HG03469 (cell line): ENCODE data around the gene CNN2.

ENCODE experiments used
- ATAC-seq: cut with Tn5 transposase; IDR thresholded peaks from one replicate; pipeline ENCODE4 v1.9.1; 2021; ENCODE audit warnings: mild to moderate bottlenecking, moderate library complexity, moderate number of reproducible peaks; ENCODE audit not compliant: unreplicated experiment

Gene CNN2

GRCh38 chr19:1064661-1065605, 38.5 kb downstream of the CNN2 start:
- no peak for ATAC-seq

- ATAC-seq, result no peak
Measured at GRCh38 chr19:1065606-1066109, 39.2 kb downstream of the CNN2 start.

DNA sequence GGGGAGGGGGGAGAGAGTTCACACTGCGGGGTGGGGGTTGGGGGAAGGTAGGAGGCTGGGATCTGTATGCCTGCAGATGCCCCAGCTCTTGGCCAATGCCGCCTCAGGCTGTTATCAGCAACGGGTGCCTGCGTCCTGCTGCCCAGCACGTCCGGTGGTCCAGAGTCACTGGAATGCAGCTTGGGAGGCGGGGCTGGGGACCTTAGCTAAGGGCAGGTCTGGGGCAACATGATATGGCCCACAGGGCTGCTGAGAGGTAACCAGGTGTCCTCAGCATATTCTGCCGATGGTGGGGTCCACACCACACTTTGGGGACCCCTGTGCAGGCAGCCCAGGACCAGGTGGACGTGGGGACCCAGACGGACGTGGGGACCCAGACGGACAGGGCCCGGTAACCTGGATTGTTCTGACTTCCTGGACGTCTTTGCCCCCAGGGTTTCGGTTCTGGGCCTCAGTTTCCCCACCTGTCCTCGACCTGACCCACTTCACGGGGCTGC, 39.9 kb downstream of the CNN2 start:
- no peak for ATAC-seq

DNA sequence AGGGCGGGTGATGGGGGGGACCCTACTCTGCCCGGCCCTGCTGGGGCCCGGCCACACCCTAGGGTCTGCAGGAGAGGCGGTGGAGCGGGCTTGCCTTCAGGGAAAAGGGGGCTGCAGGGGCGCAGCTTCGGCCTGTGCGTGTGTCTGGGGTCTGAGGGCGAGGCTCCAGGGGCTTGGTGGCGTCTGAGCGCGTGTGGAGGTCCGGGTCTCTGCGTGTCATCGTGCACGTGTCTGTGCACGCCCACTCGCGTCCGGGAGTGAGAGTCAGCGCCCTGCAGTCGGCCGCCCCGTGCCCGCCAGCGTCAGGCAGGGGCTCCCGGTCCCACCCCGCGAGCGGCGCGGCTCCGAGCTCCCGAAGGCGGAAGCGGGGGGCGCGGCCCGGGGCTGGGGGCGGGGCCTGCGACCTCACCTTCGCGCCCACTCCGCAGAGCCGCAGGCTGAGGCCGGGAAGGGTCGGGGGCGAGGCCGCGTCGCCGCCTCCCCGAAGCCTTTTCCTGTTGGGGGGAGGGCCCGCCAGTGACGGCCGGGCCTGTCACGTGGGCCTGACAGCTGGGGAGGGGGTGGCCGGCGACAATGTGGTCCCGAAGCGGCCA, 40.4 kb downstream of the CNN2 start, which contains the start of gene ARHGAP45:
TSS of gene ARHGAP45 (plus strand) at position 420 of the 593 bp plus-strand sequence. CDS start 239 bp downstream, outside the sequence.
- no peak for ATAC-seq

DNA sequence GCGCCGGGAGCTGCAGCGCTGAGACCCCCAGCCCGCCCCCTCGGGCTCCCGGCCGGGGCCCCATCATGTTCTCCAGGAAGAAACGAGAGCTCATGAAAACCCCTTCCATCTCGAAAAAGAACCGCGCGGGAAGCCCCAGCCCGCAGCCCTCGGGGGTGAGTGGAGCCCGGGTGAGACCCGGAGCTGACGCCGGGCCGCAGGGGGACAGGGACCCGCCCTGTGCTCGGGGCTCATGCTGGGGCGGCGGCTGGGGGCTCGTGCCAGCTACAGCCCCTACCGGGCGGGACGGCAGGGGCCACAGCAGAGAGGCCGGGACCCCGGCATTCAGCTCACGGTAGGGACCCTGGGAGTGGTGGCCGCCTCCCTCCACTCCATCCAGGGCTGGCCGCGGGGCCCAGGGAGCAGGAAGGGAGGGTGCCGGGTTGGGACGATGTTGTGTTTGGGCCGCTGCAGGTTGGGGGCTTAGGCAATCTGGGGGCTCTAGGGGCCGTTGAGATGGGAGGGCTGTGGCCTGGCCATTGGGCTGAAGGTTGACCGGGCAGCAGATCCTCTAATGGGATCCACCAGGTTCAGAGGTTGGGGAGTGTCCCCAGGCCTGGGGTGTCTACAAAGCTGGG, 41.0 kb downstream of the CNN2 start:
- no peak for ATAC-seq

DNA sequence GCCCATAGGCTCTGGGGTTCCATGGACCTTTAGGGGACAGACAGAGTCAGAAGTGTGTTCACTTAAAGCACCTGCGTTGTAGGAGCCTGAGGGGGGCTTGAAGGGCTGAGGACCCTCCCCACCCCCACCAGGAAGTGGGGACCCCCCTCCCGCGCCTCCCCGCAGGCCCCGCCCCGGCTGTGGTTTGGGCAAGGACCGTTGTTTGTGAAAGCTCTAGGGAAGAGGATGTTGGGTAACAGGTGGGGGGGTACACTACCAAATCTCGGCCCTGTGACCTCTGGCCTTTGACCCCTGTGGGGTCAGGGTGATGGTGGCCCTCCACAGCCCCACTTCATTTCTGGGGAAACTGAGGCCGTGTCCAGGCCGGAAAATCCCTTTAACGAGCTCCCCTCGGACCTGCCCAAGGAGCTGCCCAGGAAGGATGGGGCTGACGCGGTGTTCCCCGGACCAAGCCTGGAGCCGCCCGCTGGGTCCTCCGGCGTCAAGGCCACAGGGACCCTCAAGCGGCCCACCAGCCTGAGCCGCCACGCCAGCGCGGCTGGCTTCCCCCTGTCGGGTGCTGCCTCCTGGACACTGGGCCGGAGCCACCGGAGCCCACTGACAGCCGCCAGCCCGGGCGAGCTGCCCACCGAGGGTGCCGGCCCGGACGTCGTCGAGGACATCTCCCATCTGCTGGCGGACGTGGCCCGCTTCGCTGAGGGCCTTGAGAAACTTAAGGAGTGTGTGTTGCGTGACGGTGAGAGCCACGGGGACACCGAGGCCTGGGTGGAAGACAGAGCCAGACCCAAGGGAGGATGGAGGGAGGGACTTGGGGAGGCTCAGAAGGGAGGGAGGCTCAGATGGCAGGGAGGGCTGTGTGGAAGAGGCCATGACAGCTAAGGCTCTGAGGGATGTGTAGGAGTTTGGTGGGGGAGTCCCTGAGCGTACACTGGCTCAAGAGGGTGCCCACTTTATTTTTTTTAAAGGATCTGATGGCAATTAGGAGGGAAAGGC, 41.9 kb downstream of the CNN2 start:
- ATAC-seq, result no peak

DNA sequence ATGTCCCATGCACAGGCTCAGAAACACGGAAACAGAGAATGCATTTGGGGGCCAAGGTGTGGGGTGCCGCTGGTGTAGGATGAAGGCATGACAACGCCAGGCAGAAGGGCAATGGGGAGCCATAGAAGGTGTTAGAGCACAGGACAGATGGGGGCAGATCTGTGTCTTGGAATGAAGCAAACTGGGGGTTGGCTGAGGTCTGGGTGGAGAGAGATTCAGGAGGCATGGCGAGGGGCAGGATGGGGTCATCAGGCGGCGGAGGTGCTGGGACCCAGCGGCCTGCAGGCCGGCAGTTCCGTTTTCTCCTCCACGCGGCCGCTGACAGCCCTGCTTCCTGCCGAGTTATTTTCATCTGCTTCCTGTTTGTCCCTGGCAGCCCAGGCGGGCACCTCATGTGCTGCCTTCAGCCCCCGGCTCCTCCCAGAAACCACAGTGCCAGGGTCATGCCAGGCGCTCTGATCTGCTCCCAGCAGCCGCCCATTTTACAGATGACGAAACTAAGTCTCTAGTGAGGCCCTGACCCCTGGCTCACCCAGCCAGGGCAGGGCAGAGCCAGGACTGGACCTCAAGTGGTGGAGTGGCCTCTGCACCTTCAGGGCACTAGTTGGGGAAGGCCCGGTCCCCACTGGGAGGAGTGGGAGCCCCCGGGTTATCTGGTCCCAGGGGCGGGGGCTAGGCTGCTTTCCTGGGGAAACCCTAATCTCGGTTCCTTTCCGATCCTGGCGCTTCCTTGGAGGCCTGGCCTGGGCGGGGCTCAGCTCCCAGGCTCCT, 42.8 kb downstream of the CNN2 start:
- ATAC-seq, result no peak

DNA sequence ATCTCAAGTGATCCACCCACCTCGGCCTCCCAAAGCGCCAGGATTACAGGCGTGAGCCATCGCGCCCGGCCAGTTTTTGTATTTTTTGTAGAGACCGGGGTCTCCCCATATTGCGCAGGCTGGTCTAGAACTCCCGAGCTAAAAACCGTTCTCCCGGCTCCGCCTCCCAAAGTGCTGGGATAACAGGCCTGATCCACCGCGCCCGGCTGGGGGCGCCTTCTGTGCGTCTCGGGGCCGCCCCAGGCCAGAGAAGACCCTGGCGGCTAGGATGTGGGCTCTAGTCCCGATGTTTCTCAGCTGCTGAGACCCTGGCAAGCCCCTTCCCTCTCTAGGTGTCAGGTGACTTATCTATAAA, 44.1 kb downstream of the CNN2 start:
- no peak for ATAC-seq

DNA sequence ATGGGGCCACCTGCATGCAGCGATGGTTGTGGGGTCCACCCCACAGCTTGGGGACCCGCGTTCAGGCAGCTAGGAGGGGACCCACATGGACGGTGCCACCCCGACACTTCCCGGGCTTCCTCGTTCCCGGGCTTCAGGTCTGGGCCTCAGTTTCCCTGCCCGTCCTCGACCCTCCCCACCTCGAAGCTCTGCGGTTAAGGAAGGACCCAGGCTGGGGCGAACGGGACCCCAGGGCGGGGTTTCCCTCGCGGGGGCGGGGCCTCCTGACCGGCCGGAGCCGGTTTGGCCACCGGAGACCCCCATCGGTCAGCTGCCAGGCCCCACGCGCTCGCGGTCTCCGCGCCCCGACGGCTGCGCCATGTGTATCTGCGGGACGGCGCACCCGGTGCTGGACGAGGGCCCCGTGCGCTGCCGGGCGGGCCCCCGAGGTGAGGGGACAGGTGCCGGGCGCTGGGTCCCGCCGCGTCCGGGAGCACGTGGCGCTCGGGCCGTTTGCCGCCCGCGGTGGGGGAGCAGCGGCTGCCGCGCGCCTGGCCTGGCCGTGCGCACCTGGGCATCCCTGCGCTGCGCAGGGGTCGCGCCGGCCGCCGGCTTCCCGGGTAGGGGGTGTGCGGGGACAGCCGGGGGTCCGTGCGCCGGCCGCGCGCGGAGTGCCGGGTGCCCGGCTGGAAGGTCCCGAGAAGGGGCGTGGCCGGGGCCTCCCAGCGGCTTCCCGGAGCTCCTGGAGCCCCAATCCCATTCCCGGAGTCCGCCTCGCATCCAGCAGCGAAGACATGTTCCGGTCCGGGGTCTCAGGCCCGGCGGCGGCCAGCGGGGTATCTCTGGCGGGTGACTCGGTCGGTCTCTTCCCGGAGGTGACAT, 44.8 kb downstream of the CNN2 start:
- ATAC-seq, result no peak

DNA sequence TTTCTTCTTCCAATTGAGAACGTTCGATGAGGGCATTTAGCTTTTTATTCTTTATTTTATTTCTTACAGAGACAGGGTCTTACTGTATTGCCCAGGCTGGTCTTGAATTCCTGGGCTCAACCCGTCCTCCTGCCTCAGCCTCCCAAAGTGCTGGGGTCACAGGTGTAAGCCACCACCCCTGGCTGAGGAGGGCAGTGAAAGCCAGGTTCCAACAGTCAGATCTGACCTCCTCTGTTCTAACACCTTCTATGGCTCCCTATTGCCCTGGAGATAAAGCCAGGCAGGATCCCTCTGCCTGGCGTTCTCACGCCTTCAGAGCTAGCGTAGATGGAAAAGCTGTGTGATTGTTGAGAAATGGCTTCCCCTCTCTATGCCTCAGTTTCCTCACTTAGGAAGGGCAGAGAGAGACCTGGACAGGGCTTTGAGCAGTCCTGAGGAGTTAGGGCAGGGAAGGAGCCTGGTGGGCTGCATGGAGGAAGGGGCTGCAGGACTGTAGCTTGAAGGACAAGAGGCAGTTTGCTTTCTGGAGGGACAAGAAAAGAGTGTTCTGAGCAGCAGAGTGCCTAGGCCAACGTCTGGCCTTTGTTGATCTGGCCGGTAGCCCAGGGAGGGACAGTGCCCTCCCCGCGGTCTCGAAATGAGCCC, 46.1 kb downstream of the CNN2 start:
- ATAC-seq, result no peak

DNA sequence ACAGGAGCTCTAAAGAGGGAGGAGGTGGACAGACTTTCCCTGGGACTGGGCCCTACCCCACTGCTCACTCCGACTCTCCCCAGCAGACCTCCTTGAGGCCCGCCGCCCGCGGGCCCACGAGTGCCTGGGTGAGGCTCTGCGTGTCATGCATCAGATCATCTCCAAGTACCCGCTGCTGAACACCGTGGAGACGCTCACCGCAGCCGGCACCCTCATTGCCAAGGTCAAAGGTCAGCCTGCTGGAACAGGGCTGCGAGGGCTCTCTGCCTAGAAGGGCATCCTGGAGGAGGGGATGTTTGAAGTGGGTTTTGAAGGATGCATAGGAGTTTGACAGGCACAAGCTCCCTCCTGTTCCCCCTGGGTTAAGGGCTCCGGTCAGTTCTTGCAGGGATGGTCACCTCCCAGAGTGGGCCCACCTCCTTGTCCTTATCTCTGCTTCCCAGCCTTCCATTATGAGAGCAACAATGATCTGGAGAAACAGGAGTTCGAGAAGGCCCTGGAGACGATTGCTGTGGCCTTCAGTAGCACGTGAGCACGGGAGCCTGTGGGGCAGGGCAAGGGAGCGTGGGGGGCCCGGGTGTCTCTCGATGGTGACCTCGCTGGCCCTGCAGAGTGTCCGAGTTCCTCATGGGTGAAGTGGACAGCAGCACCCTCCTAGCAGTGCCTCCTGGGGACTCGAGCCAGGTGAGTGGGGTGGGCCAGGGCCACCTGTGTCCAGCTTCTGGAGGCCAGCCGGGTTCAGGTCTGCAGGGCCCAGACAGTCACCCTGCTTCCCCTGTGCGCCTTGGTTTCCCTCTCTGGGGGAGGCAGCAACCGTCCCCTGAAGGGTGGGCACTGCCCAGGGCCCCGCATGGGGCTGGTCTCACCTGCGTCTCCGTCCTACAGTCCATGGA, 46.9 kb downstream of the CNN2 start:
- ATAC-seq, result no peak

GRCh38 chr19:1073956-1074517, 47.6 kb downstream of the CNN2 start:
- no peak for ATAC-seq

GRCh38 chr19:1074544-1075283, 48.3 kb downstream of the CNN2 start:
- no peak for ATAC-seq

GRCh38 chr19:1076046-1076386, 49.6 kb downstream of the CNN2 start:
- no peak for ATAC-seq

DNA sequence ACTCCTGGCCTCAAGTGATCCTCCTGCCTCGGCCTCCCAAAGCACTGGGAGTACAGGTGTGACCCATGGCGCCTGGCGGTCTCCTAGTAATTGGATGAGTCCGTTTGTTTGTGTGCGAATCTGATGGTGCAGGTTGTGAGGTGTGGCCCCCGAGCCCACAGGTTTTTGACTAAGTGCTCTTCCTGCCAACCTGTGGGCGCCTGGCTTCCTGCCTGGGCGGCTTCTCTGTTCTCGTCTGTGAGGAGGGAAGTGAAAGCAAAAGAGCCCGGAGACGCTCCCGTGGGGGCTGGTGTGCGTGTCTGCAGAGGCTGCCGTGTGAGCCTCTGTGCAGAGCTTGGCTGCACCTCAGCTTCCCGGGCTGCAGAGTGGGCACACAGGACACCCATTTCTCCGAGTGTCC, 50.5 kb downstream of the CNN2 start:
- ATAC-seq, result no peak

DNA sequence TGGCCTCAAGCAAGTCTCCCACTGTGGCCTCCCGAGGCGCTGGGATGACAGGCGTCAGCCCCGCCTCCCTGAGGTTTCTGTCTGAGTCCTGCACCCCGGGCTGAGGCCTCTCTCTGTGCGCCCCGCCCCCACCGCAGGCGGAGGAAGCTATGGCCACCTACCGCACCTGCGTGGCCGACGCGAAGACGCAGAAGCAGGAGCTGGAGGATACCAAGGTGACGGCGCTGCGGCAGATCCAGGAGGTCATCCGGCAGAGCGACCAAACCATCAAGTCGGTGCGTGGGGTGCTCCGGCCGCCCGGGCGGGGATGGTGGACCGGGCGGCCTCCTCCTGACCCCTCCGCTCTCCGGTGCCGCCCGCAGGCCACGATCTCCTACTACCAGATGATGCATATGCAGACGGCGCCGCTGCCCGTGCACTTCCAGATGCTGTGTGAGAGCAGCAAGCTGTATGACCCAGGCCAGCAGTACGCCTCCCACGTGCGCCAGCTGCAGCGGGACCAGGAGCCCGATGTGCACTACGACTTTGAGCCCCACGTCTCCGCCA, 53.2 kb downstream of the CNN2 start:
- ATAC-seq, result no peak
